GM12801 (cell line): ENCODE results near the gene STX1B.

ENCODE experiments used
- CTCF ChIP-seq: IDR thresholded peaks from one replicate; pipeline ENCODE4 v1.5.1; 2011; ENCODE audit warnings: control low read depth; ENCODE audit not compliant: insufficient read length; ENCODE audit errors: extremely low read depth

Gene STX1B

GRCh38 chr16:30956601-30957455 lies 53.6 kb downstream of the STX1B start:
- no peak for TF ChIP-seq CTCF

GRCh38 chr16:30954993-30955392 lies 55.4 kb downstream of the STX1B start:
- TF ChIP-seq CTCF, result no peak

GRCh38 chr16:30953511-30954124 lies 56.8 kb downstream of the STX1B start:
- TF ChIP-seq CTCF, result no peak

GRCh38 chr16:30953111-30953510 lies 57.3 kb downstream of the STX1B start:
- TF ChIP-seq CTCF, result no peak

GRCh38 chr16:30951750-30952149 lies 58.7 kb downstream of the STX1B start:
- no peak for TF ChIP-seq CTCF

GRCh38 chr16:30951193-30951592 lies 59.2 kb downstream of the STX1B start:
- no peak for TF ChIP-seq CTCF

- no peak for TF ChIP-seq CTCF
Measured at GRCh38 chr16:30950516-30951065, 59.8 kb downstream of the STX1B start.
